Fibroblast of lung (primary cell): ENCODE measurements around the gene MISP.

Experiments used
- CTCF ChIP-seq, 2 donors: IDR thresholded peaks in 1 of 2; conservative IDR thresholded peaks in 1 of 2; 1 replicate in 1 of 2; 2 replicates in 1 of 2; pipeline ENCODE4 v1.5.1; 2011 to 2012; ENCODE audit warnings: low read length in 2 of 2, control low read depth in 1 of 2, inconsistent platforms in 1 of 2, low read depth in 1 of 2, mild to moderate bottlenecking in 1 of 2
- EZH2 ChIP-seq: IDR thresholded peaks from 2 replicates; pipeline ENCODE4 v1.5.1; 2012; ENCODE audit warnings: low read length, control low read depth, mild to moderate bottlenecking; ENCODE audit errors: missing control alignments

- TF ChIP-seq CTCF (conservative IDR thresholded peaks at IDR 0.05 in 1 of 2, IDR thresholded peaks at IDR 0.05 in 1 of 2; ENCODE audit: low read depth in 1 of 2, low read length in 2 of 2) (no peak), EZH2 (no peak)
Observed at GRCh38 chr19:720345-721160, 30.4 kb upstream of the MISP start.
